Activated naive CD8-positive, alpha-beta T cell treated with anti-CD3 and anti-CD28 coated beads, Interleukin-2, amount 50 U/mL, for 24 hours (primary cell): ENCODE measurements around the gene KCNF1.

ENCODE experiments used
- ATAC-seq: fragments of 150-1000 bp; cut with Tn5 transposase; one replicate; pipeline ENCODE4 v1.10.0; 2021
- DNase-seq: peaks from one replicate; pipeline ENCODE4 v3.0.0; 2021
- H3K27ac Mint-ChIP-seq: one replicate; pipeline ENCODE4 v1.8.0; 2021; ENCODE audit warnings: mild to moderate bottlenecking, mixed read lengths
- H3K27me3 Mint-ChIP-seq: one replicate; pipeline ENCODE4 v1.8.0; 2021; ENCODE audit warnings: mixed read lengths
- H3K36me3 Mint-ChIP-seq: one replicate; pipeline ENCODE4 v1.8.0; 2021; ENCODE audit warnings: low read depth, mixed read lengths
- H3K4me1 Mint-ChIP-seq: one replicate; pipeline ENCODE4 v1.8.0; 2021; ENCODE audit warnings: mixed read lengths
- H3K4me3 Mint-ChIP-seq: one replicate; pipeline ENCODE4 v1.8.0; 2021; ENCODE audit warnings: mild to moderate bottlenecking, moderate library complexity, mixed read lengths
- H3K9me3 Mint-ChIP-seq: one replicate; pipeline ENCODE4 v1.8.0; 2021; ENCODE audit warnings: mixed read lengths

The KCNF1 gene

GRCh38 chr2:10916953-10917352, 5.2 kb downstream of the KCNF1 start:
- Mint-ChIP-seq H3K36me3 (no peaks in the 10 kb centered on the region), H3K27me3 (peaks cover 21% of the 10 kb centered on the region), H3K9me3 (no peaks in the 10 kb centered on the region), H3K27ac (no peak overlapping the region), H3K4me3 (no peak overlapping the region), H3K4me1 (peaks cover 2% of the 10 kb centered on the region)
- ATAC-seq (no peak), DNase-seq (no peak)

GRCh38 chr2:10917927-10918326, 6.2 kb downstream of the KCNF1 start:
- ATAC-seq: no peak
- Mint-ChIP-seq H3K4me1 (no peaks in the 10 kb centered on the region), H3K27ac (no peak overlapping the region), H3K27me3 (peaks cover 16% of the 10 kb centered on the region), H3K4me3 (no peak overlapping the region), H3K9me3 (no peaks in the 10 kb centered on the region), H3K36me3 (no peaks in the 10 kb centered on the region)
- DNase-seq: no peak

GRCh38 chr2:10918661-10919409, 7.1 kb downstream of the KCNF1 start:
- no peak overlapping the region for H3K4me3 Mint-ChIP-seq
- no peaks in the 10 kb centered on the region for H3K36me3 Mint-ChIP-seq
- no peak overlapping the region for H3K27ac Mint-ChIP-seq
- H3K4me1 Mint-ChIP-seq: no peaks in the 10 kb centered on the region
- H3K9me3 Mint-ChIP-seq: no peaks in the 10 kb centered on the region
- DNase-seq (no peak), ATAC-seq (no peak)
- peaks cover 10% of the 10 kb centered on the region for H3K27me3 Mint-ChIP-seq

- no peak overlapping the region for H3K27ac Mint-ChIP-seq
- H3K9me3 Mint-ChIP-seq: no peaks in the 10 kb centered on the region
- DNase-seq (no peak), ATAC-seq (no peak)
- H3K27me3 Mint-ChIP-seq: peaks cover 10% of the 10 kb centered on the region
- H3K36me3 Mint-ChIP-seq: no peaks in the 10 kb centered on the region
- H3K4me3 Mint-ChIP-seq: no peak overlapping the region
- no peaks in the 10 kb centered on the region for H3K4me1 Mint-ChIP-seq
These were observed 7.7 kb downstream of the KCNF1 start for GRCh38 chr2:10919410-10919770.

GRCh38 chr2:10919771-10920621, 8.3 kb downstream of the KCNF1 start:
- Mint-ChIP-seq H3K36me3 (no peaks in the 10 kb centered on the region), H3K27me3 (peaks cover 5% of the 10 kb centered on the region), H3K4me1 (no peaks in the 10 kb centered on the region), H3K27ac (no peak overlapping the region), H3K4me3 (no peak overlapping the region), H3K9me3 (no peaks in the 10 kb centered on the region)
- no peak for DNase-seq
- ATAC-seq: no peak

- no peaks in the 10 kb centered on the region for H3K9me3 Mint-ChIP-seq
- H3K27me3 Mint-ChIP-seq: peaks cover 5% of the 10 kb centered on the region
- ATAC-seq (no peak), DNase-seq (no peak)
- H3K4me3 Mint-ChIP-seq: no peak overlapping the region
- H3K27ac Mint-ChIP-seq: no peak overlapping the region
- no peaks in the 10 kb centered on the region for H3K4me1 Mint-ChIP-seq
- H3K36me3 Mint-ChIP-seq: no peaks in the 10 kb centered on the region
These were observed 9.1 kb downstream of the KCNF1 start for GRCh38 chr2:10920764-10921388.

GRCh38 chr2:10921525-10921924, 9.8 kb downstream of the KCNF1 start:
- H3K4me3 Mint-ChIP-seq: no peak overlapping the region

GRCh38 chr2:10922307-10923007, 10.7 kb downstream of the KCNF1 start:
- Mint-ChIP-seq H3K4me1 (no peaks in the 10 kb centered on the region), H3K36me3 (no peaks in the 10 kb centered on the region), H3K27ac (no peak overlapping the region), H3K27me3 (peaks cover 5% of the 10 kb centered on the region), H3K9me3 (no peaks in the 10 kb centered on the region), H3K4me3 (no peak overlapping the region)
- DNase-seq (no peak), ATAC-seq (no peak)

More at GRCh38 chr2:10921525-10921924, 9.8 kb downstream of the KCNF1 start:
- Mint-ChIP-seq H3K9me3 (no peaks in the 10 kb centered on the region), H3K27me3 (peaks cover 5% of the 10 kb centered on the region), H3K4me1 (no peaks in the 10 kb centered on the region), H3K27ac (no peak overlapping the region), H3K36me3 (no peaks in the 10 kb centered on the region)
- ATAC-seq (no peak), DNase-seq (no peak)

- Mint-ChIP-seq H3K27me3 (peaks cover 6% of the 10 kb centered on the region), H3K27ac (no peak overlapping the region), H3K36me3 (no peaks in the 10 kb centered on the region), H3K9me3 (no peaks in the 10 kb centered on the region), H3K4me1 (no peaks in the 10 kb centered on the region), H3K4me3 (no peak overlapping the region)
- ATAC-seq (no peak), DNase-seq (no peak)
These were observed 11.3 kb downstream of the KCNF1 start for GRCh38 chr2:10923008-10923375.

GRCh38 chr2:10923965-10924364, 12.2 kb downstream of the KCNF1 start:
- Mint-ChIP-seq H3K27me3 (peaks cover 10% of the 10 kb centered on the region), H3K36me3 (no peaks in the 10 kb centered on the region), H3K4me1 (no peaks in the 10 kb centered on the region), H3K9me3 (no peaks in the 10 kb centered on the region), H3K4me3 (no peak overlapping the region), H3K27ac (no peak overlapping the region)
- ATAC-seq: no peak
- DNase-seq: no peak

GRCh38 chr2:10924441-10924840, 12.7 kb downstream of the KCNF1 start:
- H3K36me3 Mint-ChIP-seq: no peaks in the 10 kb centered on the region

GRCh38 chr2:10924859-10925258, 13.1 kb downstream of the KCNF1 start:
- Mint-ChIP-seq H3K27me3 (peaks cover 15% of the 10 kb centered on the region), H3K36me3 (no peaks in the 10 kb centered on the region), H3K4me3 (no peak overlapping the region)

More at GRCh38 chr2:10924441-10924840, 12.7 kb downstream of the KCNF1 start:
- ATAC-seq (no peak), DNase-seq (no peak)
- Mint-ChIP-seq H3K27me3 (peaks cover 13% of the 10 kb centered on the region), H3K27ac (no peak overlapping the region), H3K4me3 (no peak overlapping the region), H3K9me3 (no peaks in the 10 kb centered on the region), H3K4me1 (no peaks in the 10 kb centered on the region)

GRCh38 chr2:10926191-10926820, 14.6 kb downstream of the KCNF1 start:
- DNase-seq: no peak
- Mint-ChIP-seq H3K27ac (no peak overlapping the region), H3K9me3 (no peaks in the 10 kb centered on the region), H3K4me3 (no peak overlapping the region), H3K36me3 (no peaks in the 10 kb centered on the region), H3K4me1 (no peaks in the 10 kb centered on the region), H3K27me3 (peaks cover 13% of the 10 kb centered on the region)
- no peak for ATAC-seq

More at GRCh38 chr2:10924859-10925258, 13.1 kb downstream of the KCNF1 start:
- H3K9me3 Mint-ChIP-seq: no peaks in the 10 kb centered on the region
- no peak overlapping the region for H3K27ac Mint-ChIP-seq
- H3K4me1 Mint-ChIP-seq: no peaks in the 10 kb centered on the region
- DNase-seq (no peak), ATAC-seq (no peak)
